ENCODE measurements around the gene EXOC1.

Gene EXOC1

GRCh38 chr4:55857586-55857985, 4.1 kb downstream of the EXOC1 start:
- Histone ChIP-seq H3K4me3 (ENCODE audit: low read length, poor library complexity, severe bottlenecking) (no peak overlapping the region), H3K9ac (ENCODE audit: low read depth, low read length, poor library complexity, severe bottlenecking) (no peak overlapping the region), H2AFZ (ENCODE audit: low read length) (no peak overlapping the region), H3K4me2 (ENCODE audit: low read depth, low read length, poor library complexity, severe bottlenecking) (no peak overlapping the region), H3K27me3 (ENCODE audit: insufficient read depth, low read length, poor library complexity, severe bottlenecking) (peaks cover 7% of the 10 kb centered on the region), H3F3A (ENCODE audit: low read depth) (no peaks in the 10 kb centered on the region), H3K36me3 (ENCODE audit: insufficient read depth, low read length) (no peaks in the 10 kb centered on the region), H3K79me2 (ENCODE audit: insufficient read depth, low read length) (peaks cover 25% of the 10 kb centered on the region), H3K4me1 (ENCODE audit: insufficient read depth, low read length, poor library complexity, severe bottlenecking) (peaks cover 29% of the 10 kb centered on the region), H4K20me1 (ENCODE audit: insufficient read depth, low read length, poor library complexity, severe bottlenecking) (peaks cover 4% of the 10 kb centered on the region), H3K9me3 (ENCODE audit: insufficient read depth, low read depth, low read length) (0 out of 2 replicates have a peak, but pooled peaks cover 6% of the 10 kb centered on the region), H3K9me2 (replicated peaks; ENCODE audit: low read depth, low read length) (peaks cover 6% of the 10 kb centered on the region; the same call in 1 of the 2 replicates)
- TF ChIP-seq EZH2phosphoT487 (IDR thresholded peaks at IDR 0.05; ENCODE audit: borderline replicate concordance) (no peak), CTCF (conservative IDR thresholded peaks at IDR 0.05; ENCODE audit: low read length) (no peak)

GRCh38 chr4:55859711-55860110, 6.3 kb downstream of the EXOC1 start:
- H3K9me2 ChIP-seq (replicated peaks; ENCODE audit: low read depth, low read length), result no peaks in the 10 kb centered on the region
- peaks cover 15% of the 10 kb centered on the region for H3K79me2 ChIP-seq (ENCODE audit: insufficient read depth, low read length)
- peaks cover 4% of the 10 kb centered on the region for H4K20me1 ChIP-seq (ENCODE audit: insufficient read depth, low read length, poor library complexity, severe bottlenecking)
- no peaks in the 10 kb centered on the region for H3K27me3 ChIP-seq (ENCODE audit: insufficient read depth, low read length, poor library complexity, severe bottlenecking)
- H2AFZ ChIP-seq (ENCODE audit: low read length), result no peak overlapping the region
- H3K4me2 ChIP-seq (ENCODE audit: low read depth, low read length, poor library complexity, severe bottlenecking), result no peak overlapping the region
- H3K4me1 ChIP-seq (ENCODE audit: insufficient read depth, low read length, poor library complexity, severe bottlenecking), result peaks cover 19% of the 10 kb centered on the region
- H3K9me3 ChIP-seq (ENCODE audit: insufficient read depth, low read depth, low read length), result 0 out of 2 replicates have a peak, but pooled peaks cover 6% of the 10 kb centered on the region
- no peaks in the 10 kb centered on the region for H3F3A ChIP-seq (ENCODE audit: low read depth)
- TF ChIP-seq CTCF (conservative IDR thresholded peaks at IDR 0.05; ENCODE audit: low read length) (no peak), EZH2phosphoT487 (IDR thresholded peaks at IDR 0.05; ENCODE audit: borderline replicate concordance) (no peak)
- no peak overlapping the region for H3K4me3 ChIP-seq (ENCODE audit: low read length, poor library complexity, severe bottlenecking)
- no peak overlapping the region for H3K9ac ChIP-seq (ENCODE audit: low read depth, low read length, poor library complexity, severe bottlenecking)
- H3K36me3 ChIP-seq (ENCODE audit: insufficient read depth, low read length), result peaks cover 2% of the 10 kb centered on the region; the same call in 1 of the 2 replicates

- Histone ChIP-seq H3K9me3 (ENCODE audit: insufficient read depth, low read depth, low read length) (no peaks in the 10 kb centered on the region), H3K9me2 (replicated peaks; ENCODE audit: low read depth, low read length) (no peaks in the 10 kb centered on the region), H3K79me2 (ENCODE audit: insufficient read depth, low read length) (no peaks in the 10 kb centered on the region), H3K4me1 (ENCODE audit: insufficient read depth, low read length, poor library complexity, severe bottlenecking) (peaks cover 14% of the 10 kb centered on the region), H2AFZ (ENCODE audit: low read length) (no peak overlapping the region), H3F3A (ENCODE audit: low read depth) (no peaks in the 10 kb centered on the region), H3K36me3 (ENCODE audit: insufficient read depth, low read length) (peaks cover 28% of the 10 kb centered on the region; the same call in 1 of the 2 replicates), H3K4me3 (ENCODE audit: low read length, poor library complexity, severe bottlenecking) (no peak overlapping the region), H3K4me2 (ENCODE audit: low read depth, low read length, poor library complexity, severe bottlenecking) (no peak overlapping the region), H3K9ac (ENCODE audit: low read depth, low read length, poor library complexity, severe bottlenecking) (no peak overlapping the region), H4K20me1 (ENCODE audit: insufficient read depth, low read length, poor library complexity, severe bottlenecking) (peaks cover 4% of the 10 kb centered on the region), H3K27me3 (ENCODE audit: insufficient read depth, low read length, poor library complexity, severe bottlenecking) (no peaks in the 10 kb centered on the region)
- TF ChIP-seq CTCF (conservative IDR thresholded peaks at IDR 0.05; ENCODE audit: low read length) (no peak), EZH2phosphoT487 (IDR thresholded peaks at IDR 0.05; ENCODE audit: borderline replicate concordance) (no peak)
Observed at GRCh38 chr4:55864577-55865223, 11.3 kb downstream of the EXOC1 start.
